Stimulated activated CD8-positive, alpha-beta memory T cell treated with anti-CD3 and anti-CD28 coated beads, Interleukin-7, amount 100 ng/mL, for 1 hour (primary cell): ENCODE data around the gene PCDH15.

Source experiments
- DNase-seq, 2 donors: peaks; one replicate each; pipeline ENCODE4 v3.0.0-alpha.2; 2020; ENCODE audit warnings: low read depth in 2 of 2

Gene PCDH15

GRCh38 chr10:54130394-54130793 is 670.6 kb downstream of the PCDH15 start:
- no peak for DNase-seq

GRCh38 chr10:54125098-54125747 is 675.8 kb downstream of the PCDH15 start:
- no peak for DNase-seq

GRCh38 chr10:54124209-54124885 is 676.7 kb downstream of the PCDH15 start:
- no peak for DNase-seq

GRCh38 chr10:54120806-54121205 is 680.2 kb downstream of the PCDH15 start:
- DNase-seq, result no peak

GRCh38 chr10:54108961-54109360 is 692.1 kb downstream of the PCDH15 start:
- DNase-seq, result no peak

- DNase-seq, result no peak
These were observed 704.1 kb downstream of the PCDH15 start for GRCh38 chr10:54096892-54097291.

- DNase-seq, result no peak
These were observed 706.7 kb downstream of the PCDH15 start for GRCh38 chr10:54094321-54094720.

GRCh38 chr10:54091237-54091636 is 709.8 kb downstream of the PCDH15 start:
- DNase-seq, result no peak

- no peak for DNase-seq
These were observed 719.1 kb downstream of the PCDH15 start for GRCh38 chr10:54081950-54082349.

GRCh38 chr10:54067361-54067760 is 733.7 kb downstream of the PCDH15 start:
- DNase-seq, result no peak

GRCh38 chr10:54066646-54067045 is 734.4 kb downstream of the PCDH15 start:
- no peak for DNase-seq

- DNase-seq, result no peak
These were observed 735.9 kb downstream of the PCDH15 start for GRCh38 chr10:54065106-54065505.

GRCh38 chr10:54064215-54064614 is 736.8 kb downstream of the PCDH15 start:
- DNase-seq, result no peak

- DNase-seq, result no peak
These were observed 737.5 kb downstream of the PCDH15 start for GRCh38 chr10:54063514-54063913.

GRCh38 chr10:54060572-54060971 is 740.5 kb downstream of the PCDH15 start:
- no peak for DNase-seq

- no peak for DNase-seq
These were observed 743.7 kb downstream of the PCDH15 start for GRCh38 chr10:54057357-54057756.

GRCh38 chr10:54026340-54026739 is 774.7 kb downstream of the PCDH15 start:
- DNase-seq, result no peak

GRCh38 chr10:54011117-54011516 is 789.9 kb downstream of the PCDH15 start:
- DNase-seq, result no peak

GRCh38 chr10:54010337-54010933 is 790.6 kb downstream of the PCDH15 start:
- no peak for DNase-seq

GRCh38 chr10:54009672-54010071 is 791.4 kb downstream of the PCDH15 start:
- no peak for DNase-seq

GRCh38 chr10:54002077-54002476 is 799.0 kb downstream of the PCDH15 start:
- DNase-seq, result no peak

- DNase-seq, result no peak
These were observed 803.1 kb downstream of the PCDH15 start for GRCh38 chr10:53997953-53998352.

GRCh38 chr10:53990799-53991238 is 810.2 kb downstream of the PCDH15 start:
- DNase-seq, result no peak
